IPS-NIHi7 (cell line): ENCODE results near the gene CEP250.
"Not testable (repeated sequence)": the region's sequence is repeated elsewhere in the genome, so short reads cannot be mapped to it uniquely, and the experiment has no call there.

Experiments
- DNase-seq: peaks from one replicate; pipeline ENCODE4 v3.0.0; 2012; ENCODE audit warnings: mixed read lengths; ENCODE audit errors: extremely low spot score

The CEP250 gene

DNA sequence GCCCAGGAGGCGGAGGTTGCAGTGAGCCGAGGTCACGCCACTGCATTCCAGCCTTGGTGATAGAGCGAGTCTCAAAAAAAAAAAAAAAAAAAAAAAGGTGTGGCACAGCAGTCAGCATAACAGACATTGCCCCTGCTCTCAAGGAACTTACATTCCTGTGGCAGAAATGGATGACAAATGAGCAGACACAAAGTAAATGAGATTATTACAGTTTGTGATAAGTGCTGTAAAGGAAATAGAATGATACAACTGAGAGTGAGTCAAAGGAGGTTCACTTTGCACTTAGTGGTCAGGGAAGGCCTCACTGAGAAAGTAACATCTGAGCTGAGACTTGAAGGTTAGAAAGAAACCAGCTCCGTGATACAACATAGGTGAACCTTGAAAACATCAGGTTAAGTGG, 36.4 kb downstream of the CEP250 start:
- no peak for DNase-seq

DNA sequence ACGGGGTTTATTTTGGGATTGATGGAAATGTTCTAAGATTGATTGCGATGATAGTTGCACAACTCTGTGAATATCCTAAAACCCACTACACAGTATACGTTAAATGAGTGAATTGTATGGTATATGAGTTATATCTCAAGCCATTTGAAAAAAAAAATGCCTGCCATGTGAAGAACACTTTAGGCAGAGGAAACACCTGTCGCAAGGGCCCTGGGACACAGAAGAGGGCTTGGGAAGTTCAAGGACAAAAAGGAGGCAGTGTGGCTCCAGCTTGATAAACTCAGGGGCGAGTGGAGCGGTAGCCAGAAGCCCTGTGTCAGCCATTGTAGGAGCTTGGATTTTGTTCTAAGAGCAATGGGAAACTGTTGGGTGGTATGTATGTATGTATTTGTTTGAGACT, 37.0 kb downstream of the CEP250 start:
- DNase-seq = no peak

DNA sequence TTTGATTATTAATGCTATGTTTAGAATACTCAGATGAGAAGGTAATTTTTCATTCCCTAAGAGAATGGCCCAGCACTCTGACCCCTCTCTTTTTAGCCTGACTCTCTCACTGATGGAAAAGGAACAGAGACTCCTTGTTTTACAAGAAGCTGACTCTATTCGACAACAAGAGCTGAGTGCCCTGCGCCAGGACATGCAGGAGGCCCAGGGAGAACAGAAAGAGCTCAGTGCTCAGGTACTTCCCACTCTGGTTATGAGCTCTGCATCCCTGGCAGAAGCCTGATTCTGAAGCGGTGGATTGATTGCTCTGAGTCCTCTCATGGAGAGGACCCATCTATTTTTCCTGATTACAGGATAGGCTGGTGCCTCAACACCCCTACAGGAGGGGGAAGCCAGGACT, 41.1 kb downstream of the CEP250 start:
- DNase-seq = no peak

DNA sequence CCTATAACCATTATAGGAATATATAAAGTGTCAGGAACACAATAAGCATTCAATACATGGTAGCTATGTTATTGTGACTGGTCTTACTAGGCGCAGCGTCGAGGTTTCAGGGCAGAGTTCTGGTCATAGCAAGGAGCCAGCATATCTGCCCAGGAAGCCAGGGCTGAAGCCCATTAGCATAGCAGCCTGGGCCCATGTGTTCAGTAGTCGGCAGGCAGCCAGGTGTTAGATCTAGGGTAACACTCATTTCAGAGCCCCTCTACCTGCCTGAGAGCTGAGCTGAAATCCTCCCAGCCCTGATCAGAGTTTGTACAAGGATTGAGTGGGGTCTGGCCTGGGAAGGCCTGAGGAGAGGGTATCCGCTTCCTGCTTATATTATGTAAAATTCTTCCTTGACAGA, 41.9 kb downstream of the CEP250 start:
- DNase-seq = no peak

DNA sequence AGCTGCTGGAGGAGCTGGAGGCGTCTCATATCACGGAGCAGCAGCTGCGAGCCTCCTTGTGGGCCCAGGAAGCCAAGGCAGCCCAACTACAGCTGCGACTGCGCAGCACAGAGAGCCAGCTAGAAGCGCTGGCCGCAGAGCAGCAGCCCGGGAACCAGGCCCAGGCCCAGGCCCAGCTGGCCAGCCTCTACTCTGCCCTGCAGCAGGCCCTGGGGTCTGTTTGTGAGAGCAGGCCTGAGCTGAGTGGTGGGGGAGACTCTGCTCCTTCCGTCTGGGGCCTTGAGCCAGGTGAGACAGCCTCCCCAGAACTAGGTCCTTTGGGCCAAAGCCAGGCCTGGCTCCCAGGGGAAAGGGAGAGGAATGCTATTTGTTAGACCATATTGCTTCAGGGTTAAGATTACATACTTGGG, 42.4 kb downstream of the CEP250 start:
- DNase-seq = no peak

DNA sequence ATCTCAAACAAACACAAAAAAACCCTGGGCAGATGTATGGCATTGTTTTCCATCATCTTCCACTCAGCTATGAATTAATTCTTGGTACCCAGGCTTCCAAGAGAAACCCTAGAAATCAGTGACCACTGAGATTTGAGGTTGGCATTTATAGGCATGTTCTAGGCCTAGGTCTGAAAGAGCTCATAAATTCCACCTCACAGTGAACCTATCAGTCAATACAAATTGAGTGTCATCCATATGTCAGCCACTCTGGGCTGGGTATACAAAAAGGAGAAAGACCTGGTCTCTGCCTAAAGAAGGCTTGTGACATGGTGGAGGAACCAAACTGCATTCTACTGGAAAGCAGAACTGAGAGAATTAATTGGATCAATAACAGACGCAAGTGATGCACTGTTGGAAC, 43.9 kb downstream of the CEP250 start:
- DNase-seq = no peak

DNA sequence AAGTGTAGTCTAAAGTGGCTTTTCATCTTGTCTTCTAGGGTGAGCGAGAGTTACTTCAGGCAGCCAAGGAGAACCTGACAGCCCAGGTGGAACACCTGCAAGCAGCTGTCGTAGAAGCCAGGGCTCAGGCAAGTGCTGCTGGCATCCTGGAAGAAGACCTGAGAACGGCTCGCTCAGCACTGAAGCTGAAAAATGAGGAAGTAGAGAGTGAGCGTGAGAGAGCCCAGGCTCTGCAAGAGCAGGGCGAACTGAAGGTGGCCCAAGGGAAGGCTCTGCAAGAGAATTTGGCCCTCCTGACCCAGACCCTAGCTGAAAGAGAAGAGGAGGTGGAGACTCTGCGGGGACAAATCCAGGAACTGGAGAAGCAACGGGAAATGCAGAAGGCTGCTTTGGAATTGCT, 47.0 kb downstream of the CEP250 start:
- no peak for DNase-seq

DNA sequence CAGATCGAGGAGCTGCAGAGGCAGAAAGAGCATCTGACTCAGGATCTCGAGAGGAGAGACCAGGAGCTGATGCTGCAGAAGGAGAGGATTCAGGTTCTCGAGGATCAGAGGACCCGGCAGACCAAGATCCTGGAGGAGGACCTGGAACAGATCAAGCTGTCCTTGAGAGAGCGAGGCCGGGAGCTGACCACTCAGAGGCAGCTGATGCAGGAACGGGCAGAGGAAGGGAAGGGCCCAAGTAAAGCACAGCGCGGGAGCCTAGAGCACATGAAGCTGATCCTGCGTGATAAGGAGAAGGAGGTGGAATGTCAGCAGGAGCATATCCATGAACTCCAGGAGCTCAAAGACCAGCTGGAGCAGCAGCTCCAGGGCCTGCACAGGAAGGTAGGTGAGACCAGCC, 47.9 kb downstream of the CEP250 start:
- DNase-seq = no peak

DNA sequence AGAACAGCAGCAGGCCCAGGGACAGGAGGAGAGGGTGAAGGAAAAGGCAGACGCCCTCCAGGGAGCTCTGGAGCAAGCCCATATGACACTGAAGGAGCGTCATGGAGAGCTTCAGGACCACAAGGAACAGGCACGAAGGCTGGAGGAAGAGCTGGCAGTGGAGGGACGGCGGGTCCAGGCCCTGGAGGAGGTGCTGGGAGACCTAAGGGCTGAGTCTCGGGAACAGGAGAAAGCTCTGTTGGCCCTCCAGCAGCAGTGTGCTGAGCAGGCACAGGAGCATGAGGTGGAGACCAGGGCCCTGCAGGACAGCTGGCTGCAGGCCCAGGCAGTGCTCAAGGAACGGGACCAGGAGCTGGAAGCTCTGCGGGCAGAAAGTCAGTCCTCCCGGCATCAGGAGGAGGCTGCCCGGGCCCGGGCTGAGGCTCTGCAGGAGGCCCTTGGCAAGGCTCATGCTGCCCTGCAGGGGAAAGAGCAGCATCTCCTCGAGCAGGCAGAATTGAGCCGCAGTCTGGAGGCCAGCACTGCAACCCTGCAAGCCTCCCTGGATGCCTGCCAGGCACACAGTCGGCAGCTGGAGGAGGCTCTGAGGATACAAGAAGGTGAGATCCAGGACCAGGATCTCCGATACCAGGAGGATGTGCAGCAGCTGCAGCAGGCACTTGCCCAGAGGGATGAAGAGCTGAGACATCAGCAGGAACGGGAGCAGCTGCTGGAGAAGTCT, 48.6 kb downstream of the CEP250 start:
- no peak for DNase-seq

DNA sequence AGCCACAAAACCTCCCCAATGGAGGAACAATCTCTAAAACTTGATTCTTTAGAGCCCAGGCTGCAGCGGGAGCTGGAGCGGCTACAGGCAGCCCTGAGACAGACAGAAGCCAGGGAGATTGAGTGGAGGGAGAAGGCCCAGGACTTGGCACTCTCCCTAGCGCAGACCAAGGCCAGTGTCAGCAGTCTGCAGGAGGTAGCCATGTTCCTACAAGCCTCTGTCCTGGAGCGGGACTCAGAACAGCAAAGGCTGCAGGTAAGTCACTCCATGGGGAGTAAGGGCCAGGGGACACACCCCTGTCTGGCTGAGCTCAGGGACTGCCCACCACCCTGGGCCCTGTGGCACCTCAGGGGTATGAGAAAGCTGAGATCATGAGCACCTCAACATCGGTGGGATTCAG, 49.4 kb downstream of the CEP250 start:
- DNase-seq = no peak

DNA sequence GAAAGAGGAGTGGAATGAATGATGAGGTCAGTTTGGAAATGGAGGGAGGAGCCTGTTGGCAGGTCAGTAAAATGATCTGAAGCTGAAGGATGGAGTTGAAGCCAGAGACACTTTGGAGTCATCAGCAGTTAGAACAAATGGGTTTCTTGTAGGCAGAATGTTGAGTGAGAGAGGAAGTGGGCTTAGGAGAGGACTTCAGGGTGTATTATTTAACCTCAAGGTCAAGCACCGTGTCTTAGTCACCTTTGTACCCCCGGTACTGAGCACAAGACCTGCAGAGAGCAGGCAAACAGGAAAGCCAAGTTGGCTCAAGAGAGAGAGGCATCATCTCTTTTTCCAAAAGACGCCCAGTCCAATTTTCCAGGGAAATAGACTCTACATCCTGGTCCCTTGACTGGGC, 50.8 kb downstream of the CEP250 start:
- DNase-seq = no peak

DNA sequence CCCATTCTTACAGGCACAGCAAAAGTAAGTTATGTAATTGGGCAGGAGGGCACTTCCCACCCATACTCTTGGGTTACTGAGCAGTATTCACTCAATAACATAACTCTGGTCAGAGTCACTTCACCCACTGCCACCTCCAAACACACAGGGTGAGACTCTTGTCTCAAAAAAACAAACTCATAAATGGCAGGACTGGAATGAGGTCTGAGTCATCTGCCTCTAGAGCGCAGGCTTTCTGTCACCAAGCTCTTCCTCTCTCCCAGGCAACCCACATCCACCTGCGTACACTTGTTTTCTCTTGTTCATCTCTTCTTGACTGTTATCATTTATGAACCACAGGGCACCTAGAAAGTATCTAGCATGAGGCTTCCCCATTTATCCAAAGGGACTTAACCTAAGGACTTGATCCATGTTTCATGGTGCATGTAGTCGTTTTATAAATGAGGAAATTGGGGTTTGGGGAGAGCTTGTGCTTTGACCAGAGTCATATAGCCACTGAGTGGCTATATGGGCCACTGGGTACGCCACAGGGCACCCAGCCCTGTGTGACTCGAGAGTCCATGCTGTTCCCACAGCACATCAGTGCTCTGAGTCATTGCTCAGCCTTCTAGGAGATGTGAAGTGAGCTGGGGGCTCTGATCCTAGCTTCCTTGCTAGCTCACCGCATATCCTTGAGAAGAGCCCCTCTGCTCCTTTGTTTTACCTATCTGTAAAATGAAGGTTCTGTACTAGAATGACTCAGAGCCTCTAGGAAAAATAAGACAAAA, 51.7 kb downstream of the CEP250 start:
- no peak for DNase-seq

DNA sequence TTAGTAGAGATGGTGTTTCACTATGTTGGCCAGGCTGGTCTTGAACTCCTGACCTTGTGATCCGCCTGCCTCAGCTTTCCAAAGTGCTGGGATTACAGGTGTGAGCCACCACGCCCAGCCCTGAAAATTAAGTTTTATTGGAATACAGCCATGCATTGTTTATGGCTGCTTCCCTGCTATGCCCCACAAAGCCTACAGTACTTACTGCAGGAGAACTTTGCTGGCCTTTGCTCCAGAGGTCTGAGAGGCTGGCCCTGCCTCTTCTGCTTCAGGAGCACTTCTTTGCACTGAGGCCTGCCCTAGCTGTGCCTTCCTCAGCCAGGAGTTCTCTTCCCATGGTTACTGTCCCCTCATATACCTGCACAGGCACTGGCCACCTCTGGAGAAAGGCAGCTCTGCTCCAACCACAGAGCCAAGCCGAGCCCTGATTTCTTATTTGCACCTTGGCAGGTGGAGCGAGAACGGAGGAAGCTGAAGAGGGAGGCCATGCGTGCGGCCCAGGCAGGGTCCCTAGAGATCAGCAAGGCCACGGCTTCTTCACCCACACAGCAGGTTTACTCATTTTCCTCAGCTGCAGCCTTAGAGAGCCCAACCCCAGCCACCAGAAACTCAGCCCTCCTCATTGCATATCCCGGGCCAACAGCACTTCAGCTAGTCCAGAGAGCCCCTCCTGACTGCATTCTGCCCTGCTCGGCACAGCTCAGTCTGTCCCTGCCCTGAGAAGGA, 53.3 kb downstream of the CEP250 start:
- no peak for DNase-seq

DNA sequence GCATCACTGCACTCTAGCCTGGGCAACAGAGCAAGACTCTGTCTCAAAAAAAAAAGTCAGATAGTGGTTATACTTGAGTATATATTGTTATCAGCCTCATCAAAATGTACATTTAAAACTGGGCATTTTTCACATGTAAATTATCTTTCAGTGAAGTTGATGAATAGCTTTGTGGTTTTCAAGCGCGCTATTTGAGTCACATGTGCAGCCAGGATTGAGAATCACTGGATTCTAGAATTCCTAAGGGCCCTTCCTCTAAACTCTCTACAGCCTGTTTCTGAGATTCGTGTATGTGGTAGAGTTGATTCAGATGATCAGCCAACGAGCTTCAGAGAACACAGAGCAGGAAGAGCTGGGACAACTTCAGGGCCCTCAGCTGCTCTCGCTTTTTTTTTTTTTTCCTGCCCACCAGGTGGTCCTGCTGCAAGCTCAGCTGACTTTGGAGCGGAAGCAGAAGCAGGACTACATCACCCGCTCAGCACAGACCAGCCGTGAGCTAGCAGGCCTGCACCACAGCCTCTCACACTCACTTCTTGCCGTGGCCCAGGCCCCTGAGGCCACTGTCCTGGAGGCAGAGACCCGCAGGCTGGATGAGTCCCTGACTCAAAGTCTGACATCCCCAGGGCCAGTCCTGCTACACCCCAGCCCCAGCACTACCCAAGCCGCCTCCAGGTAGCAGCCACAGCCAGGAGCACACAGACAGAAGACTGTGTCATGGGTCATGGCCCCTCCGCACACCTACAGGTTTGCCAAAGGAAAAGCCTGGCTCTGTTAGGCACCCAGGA, 55.7 kb downstream of the CEP250 start:
- DNase-seq = no peak

DNA sequence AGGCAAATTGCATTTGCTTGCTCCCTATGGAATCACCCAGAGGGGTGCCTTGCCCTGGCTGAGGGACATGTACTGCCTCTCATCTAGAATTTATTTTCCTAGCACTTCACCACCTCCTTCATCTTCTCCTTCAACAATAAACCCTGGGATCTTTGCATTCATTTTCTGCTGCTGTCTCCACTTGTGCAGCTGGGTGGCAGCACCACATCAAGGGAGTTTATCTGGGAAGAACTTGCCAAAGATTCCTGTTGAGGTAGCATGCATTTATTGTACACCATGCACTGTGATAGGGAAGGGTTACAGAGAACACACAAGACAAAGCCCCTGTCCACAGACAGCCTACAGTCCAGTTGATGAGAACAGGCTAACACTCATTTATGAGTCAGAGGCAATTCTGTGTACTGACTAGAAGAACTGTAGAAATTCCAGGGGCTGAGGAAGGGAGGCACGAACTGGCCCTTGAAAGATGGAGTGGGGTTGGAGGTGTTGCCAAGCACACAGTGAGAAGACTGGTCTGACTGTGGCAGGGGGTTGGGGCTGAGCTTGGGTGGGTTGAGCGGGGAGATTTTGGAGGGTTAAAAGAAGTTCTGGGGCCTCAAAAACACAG, 56.5 kb downstream of the CEP250 start:
- DNase-seq = peak; percentile 46

DNA sequence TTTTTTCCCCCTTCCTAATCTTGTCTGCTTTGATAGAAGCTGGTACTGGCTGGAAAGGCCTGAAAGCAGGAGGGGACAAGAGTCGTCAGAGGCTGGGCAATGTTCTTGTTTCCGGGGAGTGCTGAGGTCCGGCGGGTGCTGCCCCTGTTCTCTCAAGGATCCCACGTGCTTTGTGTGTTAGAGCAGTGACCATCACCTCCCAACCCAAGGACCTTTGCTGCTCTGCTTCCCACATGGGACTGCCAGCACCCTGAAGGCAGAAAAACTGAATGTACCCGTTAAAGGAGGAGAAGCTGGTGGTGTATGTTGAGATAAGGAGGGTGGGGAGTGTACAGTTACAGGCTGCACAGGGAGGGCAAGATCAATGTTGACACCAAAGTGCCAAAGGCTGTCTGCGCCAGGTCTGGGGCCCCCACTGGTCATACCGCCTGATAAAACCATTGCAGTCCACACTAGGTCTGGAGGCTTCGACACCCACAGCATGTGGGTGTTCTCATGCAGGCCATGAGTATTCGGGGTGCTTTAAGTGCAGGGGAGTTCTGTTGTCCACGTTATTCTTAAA, 59.1 kb downstream of the CEP250 start:
- DNase-seq = no peak

DNA sequence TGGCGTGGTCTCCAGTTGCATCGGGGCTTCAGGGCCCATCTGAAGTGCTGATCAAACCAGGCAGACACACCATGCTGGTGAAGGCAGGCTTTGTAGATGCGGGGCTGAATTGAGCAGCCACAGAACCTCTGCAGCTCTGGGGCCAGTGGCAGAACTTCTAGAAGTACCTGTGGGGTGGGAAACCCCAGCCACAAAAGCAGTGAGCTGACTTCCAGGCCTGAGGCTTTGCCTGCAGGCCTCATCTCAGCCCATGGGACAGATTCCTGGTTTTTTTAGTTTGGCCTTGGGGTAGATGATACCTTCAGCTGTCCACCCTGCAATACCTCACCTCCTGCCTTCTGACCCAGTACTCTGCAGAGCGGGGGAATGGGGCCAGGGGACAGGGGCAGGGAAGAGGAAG, 59.9 kb downstream of the CEP250 start:
- DNase-seq = no peak

DNA sequence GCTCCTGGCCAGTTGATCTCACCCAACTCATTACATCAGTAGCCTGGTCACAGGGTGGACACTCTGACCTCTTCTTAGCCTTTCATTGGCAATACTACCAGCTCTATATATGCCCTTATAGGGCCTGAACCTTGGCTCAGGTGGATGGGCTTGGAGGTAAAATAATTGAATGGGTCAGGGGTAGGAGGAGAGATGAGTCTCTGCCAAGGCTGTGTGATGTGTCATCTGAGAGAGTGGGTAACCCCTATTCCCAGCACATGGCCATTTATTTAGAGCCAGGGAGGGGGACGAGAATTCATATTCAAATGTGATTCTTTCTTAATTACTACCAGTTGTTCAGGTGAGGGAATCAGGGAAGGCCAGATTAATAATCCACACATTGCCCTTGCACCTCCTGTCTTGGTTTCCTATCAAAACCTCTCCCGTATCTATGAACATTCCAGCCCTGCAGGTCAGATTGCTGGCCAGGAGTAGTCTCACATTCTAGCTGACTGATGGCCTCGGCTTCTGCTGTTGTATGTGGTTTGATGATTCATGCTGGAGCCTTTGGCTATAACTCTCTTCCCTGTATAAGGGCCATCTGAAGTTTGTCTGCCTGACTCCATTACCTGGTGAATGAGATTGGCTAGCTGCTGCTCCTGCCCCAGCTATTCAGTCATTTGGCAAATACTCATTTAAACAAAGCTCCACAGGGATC, 60.7 kb downstream of the CEP250 start:
- no peak for DNase-seq

DNA sequence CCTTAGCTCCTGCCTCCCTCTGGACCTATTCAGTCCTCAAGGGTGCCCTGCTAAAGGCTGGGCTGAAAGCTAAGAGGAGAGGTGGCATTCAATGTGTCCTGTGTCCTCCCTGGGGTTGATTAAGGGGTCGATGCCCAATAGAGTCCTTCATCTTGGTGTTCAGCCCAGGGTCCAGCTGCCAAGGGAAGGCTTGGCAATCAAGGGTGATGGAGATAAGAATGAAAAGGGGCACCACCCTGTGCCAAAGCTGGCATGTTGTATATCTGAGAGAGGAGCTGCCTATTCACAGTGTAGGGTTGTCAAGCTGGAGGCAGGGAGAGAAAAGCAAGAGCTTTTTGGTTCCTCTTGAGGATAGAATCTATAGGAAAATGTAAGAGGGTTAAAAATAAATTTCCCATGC, 61.7 kb downstream of the CEP250 start:
- DNase-seq = no peak

DNA sequence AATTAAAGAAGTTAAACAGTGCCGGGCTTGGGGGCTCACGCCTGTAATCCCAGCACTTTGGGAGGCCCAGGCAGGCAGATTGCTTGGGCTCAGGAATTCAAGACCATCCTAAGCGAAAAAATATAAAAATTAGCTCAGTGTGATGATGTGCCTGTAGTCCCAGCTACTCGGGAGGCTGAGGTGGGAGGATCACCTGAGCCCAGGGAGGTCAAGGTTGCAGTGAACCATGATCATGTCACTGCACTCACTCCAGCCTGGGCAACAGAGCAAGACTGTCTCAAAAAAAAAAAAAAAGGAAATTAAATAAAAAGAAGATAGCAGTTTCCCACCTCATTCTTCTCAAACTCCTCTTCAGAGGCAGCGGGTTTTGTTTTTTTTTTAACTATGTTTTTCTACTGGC, 62.4 kb downstream of the CEP250 start:
- DNase-seq = not testable (repeated sequence)

DNA sequence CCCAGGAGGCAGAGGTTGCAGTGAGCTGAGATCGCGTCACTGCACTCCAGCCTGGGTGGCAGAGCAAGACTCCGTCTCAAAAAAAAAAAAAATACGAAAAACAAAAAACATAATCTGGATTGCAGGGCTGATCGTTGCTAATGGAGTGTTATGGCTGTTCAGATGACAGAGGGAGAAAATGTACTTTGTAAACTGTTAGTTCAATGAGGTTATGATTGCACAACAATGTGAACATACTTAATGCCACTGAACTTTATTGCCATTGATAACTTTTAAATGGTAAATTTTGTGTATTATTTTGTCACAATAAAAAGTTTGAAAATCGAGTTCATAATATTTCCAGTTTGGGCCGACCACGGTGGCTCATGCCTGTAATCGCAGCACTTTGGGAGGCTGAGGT, 63.6 kb downstream of the CEP250 start:
- DNase-seq = no peak
